Measurements from ENCODE around the gene CTNND1.
A peak's percentile ranks its signal among the peaks of the same experiment; 100 is the strongest.

Gene CTNND1

DNA sequence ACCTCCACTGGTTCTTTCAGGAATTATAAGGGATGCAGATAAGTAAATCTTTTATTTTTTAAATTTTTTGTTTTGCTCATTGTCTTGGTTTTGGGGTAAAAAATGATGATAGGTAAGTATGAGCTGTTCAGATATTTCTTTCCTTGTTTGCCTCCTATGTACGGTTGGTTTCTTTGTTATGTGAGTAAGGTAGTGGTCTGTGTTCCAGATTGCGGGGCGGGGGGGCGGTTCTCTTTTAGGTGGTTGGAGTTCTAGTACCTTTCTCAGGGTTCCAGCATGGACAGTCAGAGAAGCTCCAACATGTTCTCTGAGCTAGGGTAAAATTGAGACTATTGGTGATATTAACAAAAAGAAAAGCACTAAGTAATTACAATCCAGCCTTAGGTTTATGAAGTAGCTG is 2.4 kb downstream of the CTNND1 start:
- DNase-seq (ENCODE audit: low spot score): no peak

DNA sequence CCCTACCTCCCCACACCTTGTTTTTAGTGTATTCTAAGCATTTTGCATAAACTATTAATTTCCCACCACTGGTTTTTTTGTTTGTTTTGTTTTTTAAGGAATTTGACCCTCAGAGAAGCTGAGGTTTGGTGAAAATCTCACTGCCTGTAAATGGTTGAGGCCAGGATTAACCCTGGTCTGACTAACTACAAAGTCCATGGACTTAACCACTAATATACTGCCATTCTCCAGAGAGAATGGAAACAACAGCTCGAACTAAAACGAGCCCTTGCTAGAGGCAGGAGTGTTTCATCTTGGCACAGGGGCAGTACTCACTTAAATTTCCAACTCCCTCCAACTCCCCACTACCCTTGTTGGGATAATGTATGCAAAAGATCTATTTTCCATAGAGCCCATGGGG is 3.0 kb downstream of the CTNND1 start:
- no peak for DNase-seq (ENCODE audit: low spot score)

DNA sequence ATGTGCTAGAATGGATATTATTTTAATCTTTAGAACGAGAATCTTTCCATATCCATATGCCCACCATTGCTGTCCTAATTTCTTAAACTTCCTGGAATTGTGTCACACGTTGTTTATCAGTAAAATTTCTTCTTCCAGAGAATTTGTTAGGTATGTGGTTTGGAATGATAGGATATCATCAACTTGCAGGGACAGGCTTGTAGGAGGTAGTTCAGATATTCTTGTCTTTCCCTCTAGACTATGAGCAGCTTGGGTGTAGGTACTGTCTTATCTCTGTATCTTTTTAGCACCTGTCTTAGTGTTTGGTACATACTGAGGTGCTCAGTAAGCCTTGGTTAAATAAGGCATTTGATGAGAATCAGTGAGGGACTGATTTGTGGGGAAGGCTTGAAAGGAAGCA is 3.4 kb downstream of the CTNND1 start:
- DNase-seq (ENCODE audit: low spot score): no peak

DNA sequence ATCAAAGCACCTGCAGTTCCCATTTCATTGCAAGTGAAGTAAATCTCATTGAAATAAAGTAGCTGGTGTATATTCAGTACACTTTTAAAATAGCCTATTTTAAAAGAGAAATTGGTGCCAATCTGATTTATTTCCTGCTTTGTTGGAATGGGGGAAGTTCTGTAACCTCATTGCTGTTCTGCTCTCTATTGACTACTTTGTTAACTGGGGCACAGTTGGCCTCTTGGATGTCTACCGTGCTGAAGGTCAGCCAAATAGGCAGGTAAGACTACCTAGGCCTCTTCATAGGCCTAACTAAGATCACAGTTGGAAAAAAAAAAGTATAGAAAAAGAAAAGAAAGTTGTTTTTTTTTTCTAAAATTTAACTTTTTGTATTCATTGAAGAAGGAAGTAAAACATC is 9.2 kb downstream of the CTNND1 start:
- DNase-seq (ENCODE audit: low spot score): no peak

DNA sequence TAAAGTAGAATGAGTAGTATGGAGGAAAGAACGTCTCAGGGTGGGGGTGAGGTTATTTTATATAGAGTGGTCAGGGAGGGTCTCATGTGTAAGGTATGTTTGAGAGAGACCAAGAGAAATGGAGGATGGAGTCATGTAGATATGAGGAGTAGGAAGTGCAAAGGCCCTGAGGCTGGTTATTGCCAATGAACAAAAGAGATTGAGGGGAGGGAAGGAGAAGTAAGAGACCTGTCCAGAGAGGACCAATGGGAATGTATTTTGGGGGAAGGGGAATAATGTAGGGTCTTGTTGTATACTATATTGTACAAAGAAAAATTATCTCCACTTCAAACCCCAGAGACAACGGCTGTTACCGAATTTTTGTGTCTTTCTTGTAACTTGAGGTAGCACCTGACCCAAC is 9.8 kb downstream of the CTNND1 start:
- DNase-seq (ENCODE audit: low spot score): no peak

DNA sequence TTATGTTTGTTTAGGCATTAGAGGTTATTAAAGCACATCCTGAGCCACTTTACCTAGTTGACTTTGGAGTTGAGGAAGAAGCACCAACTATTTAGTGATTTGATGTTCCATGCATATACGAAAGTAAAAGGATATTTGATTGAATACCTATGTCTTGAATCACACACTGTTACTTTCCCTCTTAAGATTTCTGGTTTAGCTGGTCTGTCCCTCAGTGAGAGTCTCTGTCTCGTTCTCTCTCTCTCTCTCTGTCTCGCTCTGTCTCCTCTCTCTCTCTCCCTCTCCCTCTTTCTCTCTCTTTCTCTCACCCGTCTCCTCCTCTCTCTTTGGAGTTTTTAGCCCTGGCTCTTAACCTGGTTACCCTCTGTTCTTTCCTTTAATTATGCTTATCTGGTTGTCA is 11.0 kb downstream of the CTNND1 start:
- DNase-seq (ENCODE audit: low spot score): no peak

DNA sequence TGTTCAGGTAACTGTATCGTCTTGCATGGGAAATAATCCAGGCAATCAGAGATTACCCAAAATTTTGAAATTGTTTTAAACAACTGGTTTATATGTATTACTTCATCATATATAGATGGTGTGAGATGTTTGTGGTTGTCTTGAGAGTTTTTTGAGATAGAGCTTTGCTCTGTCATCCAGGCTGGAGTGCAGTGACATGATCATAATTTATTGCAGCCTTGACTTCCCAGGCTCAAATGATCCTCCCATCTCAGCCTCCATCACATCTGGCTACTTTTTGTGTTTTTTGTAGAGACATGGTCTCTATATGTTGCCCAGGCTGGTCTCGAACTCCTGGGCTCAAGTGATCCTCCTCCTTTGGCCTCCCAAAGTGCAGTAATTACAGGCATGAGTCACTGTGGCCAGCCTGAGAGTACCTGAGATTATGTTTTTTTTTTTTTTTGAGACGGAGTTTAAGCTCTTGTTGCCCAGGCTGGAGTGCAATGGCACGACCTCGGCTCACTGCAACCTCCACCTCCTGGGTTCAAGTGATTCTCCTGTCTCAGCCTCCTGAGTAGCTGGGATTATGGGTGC is 11.5 kb downstream of the CTNND1 start:
- no peak for DNase-seq (ENCODE audit: low spot score)

DNA sequence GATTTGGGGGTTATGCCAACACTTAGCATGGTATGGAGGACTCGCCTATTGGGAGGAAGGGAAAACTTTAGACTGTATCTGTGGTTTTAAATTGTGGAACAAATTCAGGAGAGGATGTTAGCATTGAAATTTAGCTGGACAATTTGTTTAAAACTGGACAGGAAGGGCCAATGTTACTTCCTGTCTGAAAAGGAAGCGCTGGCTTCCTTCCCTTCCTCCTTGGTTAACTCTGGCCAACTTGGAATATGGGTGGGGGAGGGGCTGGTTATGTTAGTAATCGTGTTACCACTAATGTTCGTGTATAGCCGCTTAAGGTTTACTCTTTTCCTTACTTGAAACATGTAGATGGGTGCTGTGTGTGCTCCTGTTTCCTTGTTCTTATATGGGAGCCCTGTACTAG is 13.9 kb downstream of the CTNND1 start:
- no peak for DNase-seq (ENCODE audit: low spot score)

DNA sequence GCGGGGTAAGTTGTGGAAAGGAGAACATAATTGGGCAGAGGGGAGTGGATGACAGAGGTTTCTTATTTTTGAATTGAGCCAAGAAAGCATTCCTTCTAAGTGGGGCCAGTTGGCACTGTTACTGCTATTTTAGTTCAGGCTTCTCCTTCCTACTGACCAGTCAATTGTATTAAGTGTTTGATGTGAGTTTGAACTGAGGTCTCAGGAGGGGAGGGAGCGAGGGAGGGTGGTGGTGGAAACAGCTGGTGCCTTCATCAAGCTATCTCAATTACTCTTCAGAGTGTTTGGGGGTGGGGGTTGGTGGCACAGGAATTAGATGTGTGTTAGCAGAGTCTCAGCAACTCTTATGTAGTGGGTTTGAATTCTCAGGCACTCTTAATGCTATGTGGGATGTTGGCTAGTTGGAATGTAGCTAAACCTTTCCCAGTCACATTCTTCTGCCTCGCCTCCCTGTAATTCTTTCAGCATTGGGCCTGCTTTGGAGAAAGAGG is 14.5 kb downstream of the CTNND1 start:
- DNase-seq (ENCODE audit: low spot score): no peak

DNA sequence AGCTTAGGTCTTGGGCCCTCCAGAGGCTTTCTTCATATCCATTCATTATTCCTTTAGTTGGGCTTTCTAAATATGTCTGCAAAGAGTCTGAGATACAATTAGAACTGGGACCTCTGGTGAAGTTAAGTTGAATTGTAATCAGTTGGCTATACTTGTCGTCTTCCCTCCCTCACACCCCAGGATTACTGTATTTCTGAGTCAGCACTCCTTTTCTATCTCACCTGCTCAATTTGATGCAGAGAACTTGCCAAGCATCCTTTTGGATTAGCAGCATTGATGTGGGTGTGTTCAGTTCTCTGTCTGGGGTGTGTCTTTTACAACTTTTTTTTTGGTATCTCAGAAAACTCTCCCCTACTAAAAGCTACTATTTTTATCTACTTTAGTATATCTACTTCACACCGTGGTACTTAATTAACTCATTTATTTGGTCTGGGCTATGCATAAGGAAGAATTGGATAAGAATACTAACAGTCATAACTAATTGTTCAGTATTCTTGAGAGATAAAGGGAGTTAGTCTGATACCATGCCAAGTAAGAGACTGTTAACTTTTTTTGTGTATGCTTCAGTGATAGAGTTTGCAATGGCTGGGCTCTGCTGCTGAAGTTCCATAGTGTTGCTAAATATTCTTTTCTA is 15.1 kb downstream of the CTNND1 start:
- no peak for DNase-seq (ENCODE audit: low spot score)

DNA sequence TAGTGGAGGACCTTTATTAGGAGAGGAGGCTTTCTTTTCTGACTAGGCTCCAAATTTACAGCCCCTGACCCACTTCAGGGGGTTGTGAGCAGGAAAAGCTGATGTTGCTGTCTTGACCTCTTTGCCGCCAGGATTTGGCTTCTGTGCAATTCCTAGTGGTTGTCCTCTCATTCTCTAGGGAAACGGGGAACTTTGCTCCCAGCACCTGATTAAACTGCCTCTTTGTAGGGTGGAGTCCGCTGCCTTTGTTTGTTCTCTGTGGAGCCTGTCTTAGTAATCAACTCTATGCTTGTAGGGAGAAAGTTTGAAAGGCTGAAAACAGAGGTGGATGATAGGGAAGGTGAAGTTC is 16.3 kb downstream of the CTNND1 start:
- peak; percentile 95 for DNase-seq (ENCODE audit: low spot score)

DNA sequence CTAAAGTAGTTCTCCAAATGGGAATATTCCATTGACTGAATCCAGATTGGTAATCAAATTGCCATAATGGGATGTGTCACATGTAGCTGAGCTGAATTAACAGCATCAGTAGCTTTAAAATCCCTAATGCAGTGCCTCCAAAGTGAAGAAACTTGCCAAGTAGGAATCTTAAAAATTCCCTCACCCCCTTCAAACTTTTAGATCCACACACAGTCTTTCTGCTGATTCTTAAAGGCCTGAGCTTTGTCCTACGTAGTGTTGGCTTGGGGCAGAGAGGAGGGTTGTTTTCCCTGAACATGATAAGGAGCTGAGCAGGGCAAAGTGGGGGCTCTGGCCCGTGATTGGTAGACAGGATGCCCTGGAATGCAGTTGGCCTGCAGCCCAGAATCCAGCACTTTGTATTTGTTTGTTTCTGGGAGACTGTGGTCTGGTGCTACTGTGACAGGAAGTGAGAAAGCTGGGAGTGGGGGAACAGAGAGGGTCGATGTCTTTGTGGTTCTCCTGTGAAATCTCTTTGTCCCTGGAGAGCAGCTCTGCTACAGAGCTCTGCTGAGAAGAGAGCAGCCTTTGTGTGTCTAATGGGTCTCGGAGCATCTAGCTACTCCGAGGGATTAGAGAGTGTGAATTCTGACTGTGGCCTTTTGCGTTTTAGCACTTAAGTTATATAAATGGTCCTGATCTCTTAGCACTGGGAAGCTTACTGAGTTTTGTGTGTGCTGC is 16.9 kb downstream of the CTNND1 start:
- peak; percentile 97 for DNase-seq (ENCODE audit: low spot score)

DNA sequence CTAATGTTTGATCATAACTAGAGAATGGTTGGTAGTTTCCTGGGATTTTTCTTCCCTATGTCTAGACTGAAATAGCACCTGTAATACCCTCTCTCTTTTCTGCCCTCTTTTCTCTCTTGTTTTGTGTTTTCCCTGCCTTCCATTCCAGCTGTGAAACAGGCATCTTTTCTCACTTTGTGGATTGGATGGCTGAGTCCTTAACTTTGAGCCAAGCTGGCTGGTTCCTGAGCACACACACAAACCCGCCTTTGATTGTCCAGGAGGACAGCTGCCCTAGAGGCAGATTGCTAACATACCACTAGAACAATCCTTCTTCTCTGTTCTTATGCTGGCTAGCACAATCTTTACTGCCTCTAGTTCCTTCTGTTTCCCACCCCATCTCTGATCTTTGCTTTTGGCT is 17.7 kb downstream of the CTNND1 start:
- DNase-seq (ENCODE audit: low spot score): no peak

DNA sequence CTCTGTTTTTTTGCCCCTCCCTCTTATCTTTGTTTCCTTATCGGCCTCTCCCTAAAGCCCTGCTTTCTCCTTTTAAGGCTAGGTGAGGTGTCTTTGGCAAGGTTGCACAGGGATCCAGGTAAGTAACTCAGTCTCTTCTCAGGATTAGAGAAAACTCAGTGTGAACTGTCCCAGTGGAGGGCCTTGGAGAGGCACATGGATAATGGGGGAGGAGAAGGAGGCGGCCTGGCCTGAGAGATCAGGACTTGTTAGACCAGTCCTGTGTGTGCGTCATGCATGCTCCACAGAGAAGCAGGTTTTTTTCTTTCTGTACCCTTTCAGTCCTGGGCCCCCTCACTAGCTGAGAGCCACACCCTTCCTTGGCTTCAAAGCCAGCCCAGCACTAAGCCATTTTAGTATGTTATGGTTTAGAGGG is 19.9 kb downstream of the CTNND1 start:
- no peak for DNase-seq (ENCODE audit: low spot score)

DNA sequence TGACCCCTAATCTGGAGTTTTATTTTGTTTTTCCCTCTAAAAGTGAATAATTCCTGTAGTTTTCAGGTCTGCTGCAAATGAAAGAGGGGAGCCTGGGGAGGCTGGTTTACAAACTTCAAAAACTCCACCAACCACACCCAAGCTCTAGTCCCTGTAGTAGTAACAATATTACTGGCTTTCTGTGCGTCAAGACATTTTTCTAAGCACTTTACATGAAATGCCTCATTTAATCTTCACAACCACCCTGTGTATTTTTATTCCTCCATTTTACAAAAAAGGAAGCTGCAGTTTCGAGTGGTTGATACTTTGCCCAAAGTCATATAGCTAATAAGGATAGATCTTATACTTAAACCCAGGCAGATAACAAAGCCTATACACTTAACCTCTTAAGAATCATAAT is 23.5 kb downstream of the CTNND1 start:
- no peak for DNase-seq (ENCODE audit: low spot score)

DNA sequence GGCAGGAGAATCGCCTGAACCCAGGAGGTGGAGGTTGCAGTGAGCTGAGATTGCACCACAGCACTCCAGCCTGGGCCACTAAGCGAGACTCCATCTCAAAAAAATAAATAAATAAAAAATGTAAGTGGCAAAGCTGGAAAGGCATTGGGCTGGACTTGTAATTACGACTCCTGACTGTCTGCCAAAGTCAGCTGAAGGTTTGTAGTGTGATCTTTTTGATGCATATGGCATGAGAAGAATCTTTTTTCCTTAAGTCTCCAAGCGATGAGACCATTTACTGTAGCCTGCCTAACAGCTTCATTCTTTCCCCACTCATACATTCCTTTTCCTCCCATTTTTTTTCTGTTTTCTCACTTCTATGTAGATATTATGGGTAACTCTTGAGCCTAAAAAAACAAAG is 24.8 kb downstream of the CTNND1 start:
- DNase-seq (ENCODE audit: low spot score): no peak

DNA sequence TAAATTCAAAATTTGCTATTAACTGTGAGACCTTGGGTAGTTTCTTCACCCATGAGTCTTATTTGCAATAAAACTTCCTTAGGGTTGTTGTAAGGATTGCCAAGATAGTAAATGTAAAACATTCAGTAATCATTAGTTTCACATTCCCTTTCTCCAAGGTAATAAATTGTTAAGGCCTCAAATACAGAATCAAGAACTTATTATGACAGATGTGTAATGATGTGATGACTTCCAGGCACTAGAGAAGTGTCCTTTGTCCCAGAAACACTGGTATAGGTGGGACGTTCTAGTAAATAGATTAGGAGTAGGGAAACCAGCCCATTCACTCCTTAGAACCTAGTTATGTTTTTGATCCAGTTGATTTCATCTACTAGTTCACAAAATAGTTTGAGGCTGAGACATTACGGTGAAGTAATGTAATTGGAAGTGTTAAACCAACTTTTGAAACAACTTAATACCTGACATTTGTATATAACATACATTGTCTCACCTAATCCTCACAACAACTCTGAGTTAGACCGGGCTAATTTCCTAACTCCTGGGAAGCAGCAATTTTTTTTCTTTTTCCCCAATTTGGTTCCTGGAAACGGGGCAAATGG is 25.5 kb downstream of the CTNND1 start:
- DNase-seq (ENCODE audit: low spot score): no peak

DNA sequence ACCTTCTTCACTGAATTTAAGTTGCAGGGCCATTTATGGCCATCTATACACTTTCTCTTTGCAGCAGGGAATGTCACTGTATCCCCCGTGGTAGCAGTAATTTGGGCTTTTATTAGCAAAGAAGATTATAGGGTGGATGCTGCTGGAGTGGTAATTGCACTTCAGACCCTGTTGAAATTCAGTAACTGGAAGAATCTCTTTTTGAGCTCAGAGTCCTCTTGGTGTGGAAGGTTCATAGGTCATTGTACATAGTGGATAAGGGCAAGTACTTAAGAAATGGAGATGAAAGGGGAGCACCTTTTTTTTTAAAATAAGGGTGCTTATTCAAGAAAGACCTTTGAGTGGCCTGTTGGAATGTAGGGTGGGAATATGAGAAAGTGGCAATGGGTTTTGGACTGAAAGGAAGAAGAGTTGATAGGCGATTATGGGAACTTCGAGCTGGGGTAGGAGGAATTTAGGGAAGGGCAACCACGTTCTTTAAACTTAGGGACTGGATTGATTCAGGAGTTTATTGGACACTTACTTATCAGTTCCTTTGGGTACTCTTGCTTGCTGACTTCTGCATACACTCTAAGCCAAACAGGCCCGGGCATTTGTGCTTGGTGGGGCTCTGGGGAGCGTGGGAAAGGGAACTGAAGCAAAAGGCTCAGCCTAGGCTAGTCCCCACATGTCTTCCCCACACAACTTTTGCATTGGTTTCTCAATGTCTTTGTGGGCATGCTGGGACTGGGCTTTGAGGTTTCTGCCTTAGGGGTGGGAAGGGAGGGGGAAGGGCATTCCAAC is 26.5 kb downstream of the CTNND1 start:
- peak; percentile 80 for DNase-seq (ENCODE audit: low spot score)

DNA sequence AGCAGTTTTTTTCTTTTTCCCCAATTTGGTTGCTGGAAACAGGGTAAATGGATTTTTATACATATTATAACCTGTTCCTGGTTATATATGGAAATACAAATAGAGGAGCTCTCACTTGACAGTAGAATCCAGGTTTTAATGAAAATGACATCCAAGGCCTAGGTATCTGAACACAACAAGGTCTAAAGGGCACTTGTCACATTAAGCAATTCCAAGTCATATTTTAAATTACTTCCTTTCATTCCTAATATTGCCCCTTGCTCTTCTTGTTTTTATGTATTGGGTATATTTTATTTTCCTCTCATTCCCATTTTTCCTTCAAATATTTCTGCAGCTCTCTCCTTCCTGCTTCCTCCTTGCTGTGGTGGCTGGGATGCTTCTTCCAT is 27.1 kb downstream of the CTNND1 start:
- no peak for DNase-seq (ENCODE audit: low spot score)

DNA sequence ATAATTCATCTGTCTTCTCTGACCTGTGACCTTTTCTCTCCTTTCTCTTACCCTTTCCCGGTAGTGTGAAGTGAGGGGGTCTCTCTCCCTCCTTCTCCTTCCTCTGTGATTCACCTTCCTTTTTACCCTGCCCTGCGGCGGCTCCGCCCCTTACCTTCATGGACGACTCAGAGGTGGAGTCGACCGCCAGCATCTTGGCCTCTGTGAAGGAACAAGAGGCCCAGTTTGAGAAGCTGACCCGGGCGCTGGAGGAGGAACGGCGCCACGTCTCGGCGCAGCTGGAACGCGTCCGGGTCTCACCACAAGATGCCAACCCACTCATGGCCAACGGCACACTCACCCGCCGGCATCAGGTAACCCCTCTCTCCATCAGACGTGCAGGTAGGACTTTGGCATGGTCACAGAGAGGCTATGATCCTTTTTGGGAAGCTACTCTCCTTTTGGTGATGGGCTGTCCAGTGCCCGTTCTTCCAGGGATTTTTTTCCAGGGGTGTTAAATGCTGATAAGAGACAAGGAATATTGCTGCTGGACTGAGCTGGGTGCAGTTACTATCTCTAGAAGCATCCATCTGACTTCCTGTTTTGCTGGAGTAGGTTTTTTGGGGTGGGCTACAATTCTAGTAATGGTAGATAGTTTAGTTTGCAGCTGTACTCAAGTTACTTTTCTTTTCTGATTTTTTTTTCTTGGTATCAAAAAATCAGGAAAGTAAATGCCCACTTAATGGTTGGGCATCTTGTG is 29.9 kb downstream of the CTNND1 start:
- no peak for DNase-seq (ENCODE audit: low spot score)

DNA sequence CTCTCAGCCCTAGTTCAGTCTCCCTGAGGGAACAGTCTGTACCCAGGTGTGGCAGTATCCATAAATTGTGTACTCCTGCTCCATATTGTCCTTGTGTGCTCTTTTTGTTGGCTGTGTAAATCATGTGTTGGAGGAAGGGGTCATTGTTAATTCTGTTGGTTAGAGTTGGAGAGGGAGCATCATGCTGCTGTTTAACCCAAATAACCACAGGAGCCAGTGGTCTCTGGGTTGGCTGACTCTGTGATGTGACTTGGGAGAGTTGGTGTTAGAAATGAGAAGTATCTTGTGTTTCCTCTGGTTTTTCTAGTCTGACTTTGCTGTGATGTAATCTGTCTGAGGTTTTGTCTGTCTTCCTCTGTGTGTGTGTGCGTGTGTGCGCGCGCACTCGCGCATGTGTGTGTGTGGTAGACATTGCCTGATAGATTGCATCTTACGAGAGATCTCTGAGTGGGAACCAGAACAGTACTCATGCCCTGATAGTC is 30.5 kb downstream of the CTNND1 start:
- no peak for DNase-seq (ENCODE audit: low spot score)

DNA sequence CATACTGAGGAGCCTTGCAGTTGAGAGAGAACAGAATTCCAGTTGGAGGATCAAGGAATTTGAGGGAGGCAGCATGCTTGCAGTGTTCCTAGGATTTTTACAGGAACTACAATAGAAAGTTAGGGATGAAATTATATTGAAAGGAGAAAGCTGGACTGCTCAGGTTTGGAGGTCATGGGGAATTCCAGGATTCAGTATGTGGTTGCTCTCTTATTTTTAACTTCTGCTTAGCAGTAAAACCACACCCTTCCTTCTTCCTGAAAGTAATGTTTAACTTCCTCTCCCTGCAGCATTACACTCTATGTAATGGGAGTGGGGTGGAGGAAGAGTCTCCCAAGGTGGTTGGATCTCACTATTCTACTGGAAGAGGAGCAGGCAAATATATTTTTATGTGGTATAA is 31.3 kb downstream of the CTNND1 start:
- DNase-seq (ENCODE audit: low spot score): peak; percentile 90

All from HuH-7 (cell line).